ENCODE results near the gene ENC1.

Gene ENC1

GRCh38 chr5:74657165-74657564 lies 16.6 kb upstream of the ENC1 start:
- no peak for DNase-seq (ENCODE audit: low read depth)

GRCh38 chr5:74655716-74656115 lies 15.2 kb upstream of the ENC1 start:
- no peak for DNase-seq (ENCODE audit: low read depth)

GRCh38 chr5:74655206-74655605 lies 14.7 kb upstream of the ENC1 start:
- DNase-seq (ENCODE audit: low read depth), result no peak

GRCh38 chr5:74653991-74654390 lies 13.5 kb upstream of the ENC1 start:
- no peak for DNase-seq (ENCODE audit: low read depth)

- DNase-seq (ENCODE audit: low read depth), result no peak
These were observed 12.0 kb upstream of the ENC1 start for GRCh38 chr5:74652576-74652975.

- no peak for DNase-seq (ENCODE audit: low read depth)
These were observed 11.2 kb upstream of the ENC1 start for GRCh38 chr5:74651710-74652109.

- DNase-seq (ENCODE audit: low read depth), result no peak
These were observed 9.0 kb upstream of the ENC1 start for GRCh38 chr5:74649421-74649973.

GRCh38 chr5:74648835-74649293 lies 8.3 kb upstream of the ENC1 start:
- no peak for DNase-seq (ENCODE audit: low read depth)

GRCh38 chr5:74647096-74647495 lies 6.6 kb upstream of the ENC1 start:
- no peak for DNase-seq (ENCODE audit: low read depth)

GRCh38 chr5:74643111-74643562 lies 2.6 kb upstream of the ENC1 start:
- DNase-seq (ENCODE audit: low read depth), result peak; percentile 69

GRCh38 chr5:74642543-74642863 lies 2.0 kb upstream of the ENC1 start:
- DNase-seq (ENCODE audit: low read depth), result no peak

GRCh38 chr5:74641735-74642542 lies 1.4 kb upstream of the ENC1 start:
- peak; percentile 73 for DNase-seq (ENCODE audit: low read depth)

GRCh38 chr5:74640954-74641734 lies 616 bp upstream of the ENC1 start:
- peak; percentile 48 for DNase-seq (ENCODE audit: low read depth)

GRCh38 chr5:74639807-74640449 lies 600 bp downstream of the ENC1 start:
- DNase-seq (ENCODE audit: low read depth), result no peak

- no peak for DNase-seq (ENCODE audit: low read depth)
These were observed 1.3 kb downstream of the ENC1 start for GRCh38 chr5:74638970-74639806.

GRCh38 chr5:74638544-74638969 lies 2.0 kb downstream of the ENC1 start:
- DNase-seq (ENCODE audit: low read depth), result no peak

GRCh38 chr5:74636552-74636951 lies 4.0 kb downstream of the ENC1 start:
- no peak for DNase-seq (ENCODE audit: low read depth)

- no peak for DNase-seq (ENCODE audit: low read depth)
These were observed 4.4 kb downstream of the ENC1 start for GRCh38 chr5:74636149-74636548.

- no peak for DNase-seq (ENCODE audit: low read depth)
These were observed 5.8 kb downstream of the ENC1 start for GRCh38 chr5:74634611-74635286.

- DNase-seq (ENCODE audit: low read depth), result no peak
These were observed 6.8 kb downstream of the ENC1 start for GRCh38 chr5:74633695-74634094.

GRCh38 chr5:74632947-74633356 lies 7.6 kb downstream of the ENC1 start:
- DNase-seq (ENCODE audit: low read depth), result no peak
